ENCODE results near the gene WWTR1. TPM values are rescaled to one million over a fixed set of nuclear protein-coding genes. Genes with fewer than 3 reads are reported as not detected.

Gene WWTR1
- total and polyA plus RNA-seq, 2 of the 4 experiments (the other 2 are of a cell fraction): 38.9 to 65.3 TPM

DNA sequence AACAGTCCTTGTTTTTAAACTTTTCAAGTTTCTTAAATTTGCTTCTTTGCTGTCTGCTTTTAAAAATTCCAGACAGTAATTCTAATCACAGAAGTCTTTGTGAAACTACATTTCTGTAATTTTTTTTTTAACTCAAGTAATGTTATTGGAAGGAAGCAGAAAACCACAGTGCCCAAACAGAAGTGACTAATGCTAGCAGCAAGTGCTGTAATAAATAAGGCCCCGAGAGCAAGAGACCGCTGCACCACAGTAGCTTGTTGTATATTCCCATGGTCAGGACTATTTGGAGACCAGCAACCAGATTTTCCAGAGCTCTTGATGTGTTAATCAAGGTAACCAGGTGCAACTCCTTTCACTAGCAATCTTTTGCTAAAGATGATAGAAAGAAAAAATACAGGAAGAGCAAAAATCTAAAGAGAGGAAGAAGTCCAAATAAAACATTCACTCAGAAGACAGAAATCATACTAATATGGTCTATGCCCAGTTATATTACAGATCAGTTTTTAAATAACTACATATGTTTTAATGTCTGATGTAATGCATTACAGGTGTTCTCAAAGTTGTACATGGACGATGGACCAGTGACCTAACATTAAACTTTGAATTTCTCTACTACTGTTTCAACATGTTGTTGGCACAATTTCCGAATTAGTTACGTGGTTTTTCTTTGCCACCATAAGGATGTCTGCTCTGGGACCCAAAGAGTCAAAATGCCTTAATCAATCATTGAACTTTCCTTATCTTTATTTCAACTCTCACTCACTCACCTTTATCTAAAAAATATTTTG, 36.4 kb downstream of the WWTR1 start:
- Histone ChIP-seq H3K9ac (ENCODE audit: low read depth, low read length) (no peak overlapping the region), H4K5ac (ENCODE audit: low read depth, low read length) (no peak overlapping the region), H3K14ac (replicated peaks; ENCODE audit: low read depth, low read length) (no peak overlapping the region), H2BK15ac (ENCODE audit: low read depth, low read length) (no peak overlapping the region), H3K27ac (ENCODE audit: insufficient read depth, low read length) (no peak overlapping the region), H4K91ac (ENCODE audit: insufficient read depth, low read depth, low read length) (no peak overlapping the region), H3K56ac (ENCODE audit: extremely low read depth, insufficient read depth, low read length) (no peak overlapping the region), H2AK5ac (ENCODE audit: low read depth, low read length) (no peak overlapping the region), H2BK120ac (ENCODE audit: low read depth, low read length) (no peak overlapping the region), H3K9me1 (ENCODE audit: insufficient read depth, low read length) (peaks cover 43% of the 10 kb centered on the region), H2AK9ac (replicated peaks; ENCODE audit: low read depth, low read length, poor library complexity) (no peak overlapping the region), H3K79me1 (ENCODE audit: low read depth in 1 of 2, low read length in 2 of 2) (peaks cover 44 to 83% of the 10 kb centered on the region in 2 experiments), H2BK20ac (ENCODE audit: low read depth, low read length) (peak overlapping the region; percentile 35; the same call in 1 of the 2 replicates), H3K36me3 (ENCODE audit: control insufficient read depth, insufficient read depth, low read length) (peaks cover 6% of the 10 kb centered on the region), H4K8ac (ENCODE audit: low read depth in 2 of 2, low read length in 2 of 2) (no peak overlapping the region), H3K4me3 (ENCODE audit: insufficient read depth, low read depth, low read length) (no peak overlapping the region), H3K9me3 (ENCODE audit: control insufficient read depth, insufficient read depth, low read length) (no peaks in the 10 kb centered on the region), H2AFZ (replicated peaks; ENCODE audit: low read length, poor library complexity) (no peak overlapping the region), H3K27me3 (ENCODE audit: control insufficient read depth, insufficient read depth, low read length) (no peaks in the 10 kb centered on the region), H3K4me2 (ENCODE audit: low read depth, low read length) (peak overlapping the region; percentile 74), H2BK5ac (ENCODE audit: low read depth, low read length, poor library complexity, severe bottlenecking) (peak overlapping the region; percentile 81), H3K18ac (ENCODE audit: low read depth, low read length) (no peak overlapping the region), H3K4me1 (ENCODE audit: control insufficient read depth, insufficient read depth, low read length) (peaks cover 34% of the 10 kb centered on the region), H3K23ac (ENCODE audit: low read depth, low read length) (0 out of 2 replicates have a peak overlapping the region, but pooled peaks have one; percentile 39), H4K20me1 (ENCODE audit: insufficient read depth, low read length) (peaks cover 84% of the 10 kb centered on the region), H3K4ac (ENCODE audit: low read depth, low read length) (peak overlapping the region; percentile 29; the same call in 1 of the 2 replicates)
- dilution Hi-C loops (cut with HindIII; ENCODE audit: low sequenced_read_pairs, unreplicated experiment): no loop called here
- TF ChIP-seq SMC3 (IDR thresholded peaks at IDR 0.05; ENCODE audit: low read depth, low read length): 0 out of 2 replicates have a peak, but pooled peaks have one; percentile 3
- TF ChIP-seq CEBPB (IDR thresholded peaks at IDR 0.05; ENCODE audit: low read depth, low read length): peak; percentile 73
- TF ChIP-seq FOS (IDR thresholded peaks at IDR 0.05; ENCODE audit: low read depth, low read length): no peak
- in situ Hi-C loops (cut with MboI; ENCODE audit: low sequenced_read_pairs): no loop called here
- intact Hi-C loops (cut with micrococcal nuclease): no loop called here
- BruUV-seq (replicated peaks): no TSS peak
- POLR2A ChIA-PET (ENCODE audit: unreplicated experiment): no interaction called here
- DNase-seq (peak; percentile 92), ATAC-seq (ENCODE audit: low read depth) (peak; percentile 76)
- 0% methylated on average over 2 of the region's 5 CpGs; no CpG with 5 or more reads in 1 of the 2 experiments for WGBS, 2 experiments (ENCODE audit: extremely low coverage in 2 of 2, insufficient read length in 1 of 2)
- CTCF ChIA-PET: interaction anchor here (0.5 to 1.2 kb wide), 2 partner anchors 46 to 125 kb away, joined by 4 to 5 read pairs; no protein-coding TSS in a partner anchor

Measured in IMR-90 (cell line).